Measurements from ENCODE around the gene SYCE1L.
"Not testable (repeated sequence)": the region's sequence is repeated elsewhere in the genome, so short reads cannot be mapped to it uniquely, and the experiment has no call there.

SYCE1L gene

DNA sequence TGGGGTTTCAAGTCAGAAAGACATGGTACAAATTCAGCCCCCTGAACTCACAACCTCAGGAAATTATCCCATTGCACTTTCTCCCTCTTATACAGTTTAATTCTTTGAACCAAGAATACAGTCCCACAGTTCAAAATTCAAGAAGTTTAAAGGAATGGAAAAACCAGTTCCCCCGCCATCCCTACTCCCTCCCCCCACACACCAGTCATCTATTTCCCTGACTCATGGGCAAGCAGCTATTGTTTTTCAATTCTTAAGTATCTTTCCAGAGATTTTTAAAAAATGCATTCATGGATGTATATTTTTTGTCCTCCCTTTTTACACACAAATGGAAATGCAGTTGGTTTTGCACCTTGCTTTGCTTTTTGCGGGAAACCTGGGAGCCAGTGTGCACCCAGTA lies 7.3 kb downstream of the SYCE1L start:
- DNase-seq: no peak

DNA sequence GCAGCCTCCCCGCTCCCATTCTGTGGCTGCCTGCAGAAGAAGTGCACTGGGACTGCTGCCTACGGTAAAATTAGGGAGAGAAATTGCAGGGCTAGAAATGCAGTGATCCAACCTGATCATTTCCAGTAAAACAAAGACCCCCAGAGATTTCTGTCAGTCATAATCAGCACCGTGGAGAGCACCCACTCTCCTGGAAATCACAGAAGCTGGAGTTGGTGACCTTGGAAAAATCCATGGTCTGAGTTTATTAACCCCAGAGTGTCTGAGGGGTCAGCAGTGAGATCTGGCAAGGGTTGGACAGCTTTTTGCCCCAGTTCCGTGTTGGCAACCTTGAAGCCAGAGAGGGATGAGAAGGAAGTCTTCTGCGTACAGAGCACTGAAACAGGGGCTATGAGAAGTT lies 7.8 kb downstream of the SYCE1L start:
- no peak for DNase-seq

DNA sequence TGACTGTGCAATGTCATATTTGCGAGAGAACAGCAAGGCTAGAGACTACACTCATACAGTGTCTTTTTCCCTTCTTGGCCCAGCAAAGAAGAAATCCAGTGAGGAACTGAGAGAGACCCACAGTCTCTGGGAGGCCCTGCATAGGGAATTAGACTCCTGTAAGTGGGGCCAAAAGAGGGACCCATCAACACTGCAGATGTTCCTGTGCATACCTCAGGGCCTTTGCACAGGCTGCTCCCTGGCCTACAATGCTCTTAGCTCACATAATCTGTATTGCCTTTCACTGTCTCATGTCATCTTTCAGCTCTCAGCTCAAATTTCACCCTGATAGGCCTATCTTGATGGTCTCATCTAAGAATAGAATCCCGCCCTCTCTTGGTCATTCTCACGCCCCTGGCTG lies 9.2 kb downstream of the SYCE1L start:
- DNase-seq: no peak

DNA sequence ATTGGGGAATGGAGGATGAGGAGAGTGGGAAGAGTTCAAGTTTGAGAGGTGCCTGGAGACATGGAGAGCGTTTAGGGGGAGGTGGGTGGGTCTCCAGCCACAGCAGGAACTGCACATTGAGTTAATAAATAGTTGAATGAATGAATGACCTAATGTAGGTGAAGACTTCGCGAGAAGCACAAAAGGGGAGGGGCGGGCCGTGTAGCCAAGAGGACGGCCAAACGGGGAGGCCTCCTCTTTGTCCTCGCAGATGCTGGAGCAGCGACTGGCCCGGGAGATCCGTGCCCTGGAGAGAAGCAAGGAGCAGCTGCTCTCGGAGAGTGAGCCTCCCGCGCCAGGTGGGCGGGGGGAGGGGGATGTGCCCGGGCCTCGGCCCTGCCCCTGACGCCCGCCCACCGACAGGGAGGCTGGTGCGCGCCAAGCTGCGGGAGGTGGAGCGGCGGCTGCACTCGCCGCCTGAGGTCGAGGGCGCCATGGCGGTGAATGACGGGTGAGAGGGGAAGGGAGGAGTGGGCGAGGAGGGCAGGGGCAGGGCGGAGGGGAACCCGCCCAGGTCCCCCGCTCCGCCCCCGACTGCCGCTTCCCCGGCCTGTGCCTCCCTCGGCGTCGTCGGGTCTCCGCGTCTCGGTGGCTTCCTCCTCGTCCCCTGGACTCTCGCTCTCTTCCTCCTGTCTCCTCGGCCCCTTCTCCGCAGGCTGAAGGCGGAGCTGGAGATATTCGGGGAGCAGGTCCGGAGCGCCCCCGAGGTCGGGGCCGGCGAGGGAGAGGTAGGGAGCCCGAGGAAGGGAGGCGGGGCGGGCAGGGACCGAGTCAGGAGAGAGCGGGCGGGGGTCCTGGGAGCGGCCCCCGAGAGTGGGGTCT lies 12.9 kb downstream of the SYCE1L start:
- peak; percentile 69 for DNase-seq

DNA sequence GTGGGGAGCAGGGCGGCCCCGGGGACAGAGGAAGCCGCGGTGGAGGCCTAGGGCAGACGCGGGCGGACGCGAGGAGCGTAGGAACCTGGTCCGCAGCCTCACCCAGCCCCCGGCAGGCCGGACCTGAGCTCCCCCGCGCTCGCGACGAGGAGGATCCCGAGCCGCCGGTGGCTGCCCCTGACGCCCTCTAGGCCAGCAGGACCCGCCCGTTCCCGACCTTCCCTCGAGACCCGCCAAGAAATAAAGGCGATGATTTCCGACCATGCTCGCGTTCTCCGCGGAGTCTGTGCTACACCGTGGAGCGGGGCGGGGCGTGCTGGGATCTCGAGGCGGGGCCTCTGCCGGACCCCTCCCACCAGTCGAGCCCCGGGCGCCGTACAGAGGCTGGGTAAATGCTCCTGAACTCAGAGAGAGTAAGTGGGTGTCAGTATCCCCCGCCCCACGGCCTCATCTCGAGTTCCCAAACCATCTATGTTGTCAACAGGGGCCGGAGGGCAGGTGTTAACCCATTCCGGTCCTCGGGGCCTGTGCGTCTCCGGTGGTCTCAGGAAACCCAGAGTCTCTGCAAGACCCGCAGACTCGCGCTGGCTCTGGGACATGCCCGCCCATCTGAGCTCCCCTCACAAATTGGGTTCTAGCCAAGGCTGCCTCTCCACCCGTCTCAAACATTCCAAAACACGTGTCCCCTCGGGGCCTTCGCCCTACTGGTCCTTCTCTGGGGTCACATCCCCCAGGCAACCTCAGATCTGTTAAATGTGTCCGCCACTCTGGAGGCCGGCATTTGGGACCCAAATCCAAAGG lies 13.7 kb downstream of the SYCE1L start:
- no peak for DNase-seq

DNA sequence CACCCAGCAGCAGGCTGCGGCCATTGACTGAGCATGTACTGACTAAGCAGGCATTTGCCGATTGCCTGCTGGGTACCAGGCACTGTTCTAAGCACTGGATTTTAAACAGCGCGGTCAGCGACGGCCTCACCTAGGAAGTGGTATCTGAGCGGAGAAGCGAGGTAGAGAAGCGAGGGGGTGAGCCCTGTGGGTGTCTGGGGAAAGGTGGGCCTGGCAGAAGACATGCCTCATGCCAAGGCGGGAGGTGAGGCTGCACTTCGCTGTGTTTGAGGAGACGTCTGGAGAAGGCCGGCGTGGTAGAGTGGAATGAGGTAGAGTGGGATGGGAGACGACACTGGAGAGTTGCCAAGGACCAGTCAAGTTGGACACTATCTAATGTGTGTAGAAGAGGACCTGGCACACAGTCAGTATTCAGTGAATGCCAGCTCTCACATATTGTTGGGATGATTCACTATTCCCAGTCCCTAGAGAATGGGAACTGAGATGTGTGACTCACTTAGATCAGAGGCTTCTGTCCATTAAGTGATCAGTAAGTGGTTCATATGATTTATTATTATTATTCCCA lies 14.4 kb downstream of the SYCE1L start:
- DNase-seq: no peak

DNA sequence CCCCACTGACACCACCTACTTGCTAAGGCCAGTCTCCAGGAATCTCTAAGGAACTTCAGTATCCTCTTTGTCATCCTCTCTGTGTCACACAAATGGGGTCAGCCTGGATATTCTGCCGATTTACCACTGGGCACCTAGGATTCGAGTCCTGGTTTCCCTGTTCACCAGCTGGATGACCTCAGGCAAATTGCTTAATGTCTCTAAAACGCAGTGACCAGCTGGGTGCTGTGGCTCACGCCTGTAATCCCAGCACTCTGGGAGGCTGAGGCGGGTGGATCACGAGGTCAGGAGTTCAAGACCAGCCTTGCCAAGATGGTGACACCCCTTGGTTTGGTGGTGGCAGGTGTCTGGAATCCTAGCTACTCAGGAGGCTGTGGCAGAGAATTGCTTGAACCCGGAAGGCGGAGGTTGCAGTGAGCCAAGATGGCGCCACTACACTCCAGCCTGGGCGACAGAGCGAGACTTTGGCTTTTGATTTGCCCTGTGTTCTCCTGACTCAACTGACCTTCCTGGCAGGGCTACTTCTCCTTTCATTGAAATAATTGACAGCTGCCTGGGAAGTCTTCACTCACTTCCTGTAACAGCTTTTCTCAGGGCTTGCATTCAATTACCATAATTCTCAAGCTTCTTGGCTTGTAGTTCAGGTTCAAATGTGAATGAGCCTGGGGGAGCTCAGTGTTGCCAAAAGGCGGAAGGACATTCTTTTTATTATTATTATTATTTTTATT lies 15.4 kb downstream of the SYCE1L start:
- DNase-seq: no peak

DNA sequence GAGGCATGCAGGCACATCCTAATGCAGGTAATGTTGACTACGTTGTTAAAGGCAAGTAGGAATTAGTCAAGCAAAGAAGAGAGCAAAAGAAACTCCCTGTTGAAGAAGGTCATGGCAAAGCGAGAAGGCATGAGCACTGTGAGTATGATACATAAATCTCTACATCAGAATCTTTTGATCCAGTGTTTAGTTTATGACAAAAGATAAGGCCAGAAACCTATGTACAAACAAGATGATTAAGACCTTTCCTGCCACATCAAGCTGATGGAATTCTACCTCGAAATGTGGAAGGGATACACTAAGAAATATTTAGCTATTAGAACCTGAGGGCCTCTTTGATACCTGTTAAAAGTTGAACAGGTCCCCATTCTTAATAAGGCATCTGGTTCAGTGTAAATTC lies 20.2 kb downstream of the SYCE1L start:
- no peak for DNase-seq

DNA sequence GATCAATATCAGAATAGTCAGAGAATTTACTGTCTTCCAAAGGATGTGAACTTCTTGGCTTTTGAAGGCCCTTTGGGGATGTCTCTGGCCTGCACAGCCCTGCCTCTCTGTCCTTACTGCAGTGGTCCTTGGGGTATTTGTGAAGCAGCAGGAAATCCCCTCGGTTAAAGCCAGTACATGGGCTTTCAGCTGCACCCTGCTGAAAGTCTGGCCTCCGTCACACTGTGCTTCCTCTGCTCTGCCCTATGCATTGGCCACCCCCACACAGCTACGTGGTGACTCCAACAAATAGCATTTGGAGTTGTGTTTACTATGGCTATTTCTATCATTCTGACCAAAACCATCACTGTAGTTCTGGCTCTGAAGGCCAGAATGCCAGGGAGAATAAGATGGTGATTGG lies 21.2 kb downstream of the SYCE1L start:
- no peak for DNase-seq

DNA sequence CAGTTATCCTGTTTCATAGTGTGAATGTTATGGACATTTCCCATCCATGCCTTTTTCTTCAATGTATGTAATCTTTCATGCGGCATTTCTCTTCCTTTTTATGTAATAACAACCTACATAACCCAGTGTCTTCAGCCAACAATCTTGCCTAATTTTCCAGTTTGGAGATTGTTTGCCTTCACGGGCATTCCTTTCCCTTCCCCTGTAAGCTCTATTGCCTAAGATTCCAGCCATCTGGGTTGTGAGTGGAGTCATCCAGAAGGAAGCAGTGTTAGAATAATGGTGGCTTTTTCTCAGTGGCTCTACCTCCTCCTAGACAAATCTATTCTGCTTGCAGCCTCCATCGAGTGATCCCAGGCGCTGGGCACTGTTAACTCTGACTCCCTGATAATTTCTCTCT lies 22.3 kb downstream of the SYCE1L start:
- DNase-seq: no peak

DNA sequence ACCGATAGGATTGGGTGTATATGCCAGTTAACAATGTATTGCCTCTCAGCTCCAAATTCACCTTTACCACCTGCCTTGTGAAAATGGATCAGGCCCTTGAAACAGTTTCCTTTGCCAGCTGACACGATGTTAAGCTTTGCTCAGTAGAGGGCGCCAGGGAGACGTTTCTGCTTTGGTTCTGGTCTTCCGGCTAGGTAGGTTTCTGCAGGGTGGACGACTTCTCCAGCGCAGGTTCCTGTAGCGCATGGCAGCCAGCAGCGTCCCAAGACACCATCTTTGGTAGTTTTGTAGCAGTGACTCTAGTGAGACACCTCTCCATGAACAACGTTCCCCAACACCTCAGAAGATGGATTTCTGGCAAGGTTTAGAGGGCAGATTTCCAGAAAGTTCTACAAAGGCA lies 24.0 kb downstream of the SYCE1L start:
- DNase-seq: no peak

DNA sequence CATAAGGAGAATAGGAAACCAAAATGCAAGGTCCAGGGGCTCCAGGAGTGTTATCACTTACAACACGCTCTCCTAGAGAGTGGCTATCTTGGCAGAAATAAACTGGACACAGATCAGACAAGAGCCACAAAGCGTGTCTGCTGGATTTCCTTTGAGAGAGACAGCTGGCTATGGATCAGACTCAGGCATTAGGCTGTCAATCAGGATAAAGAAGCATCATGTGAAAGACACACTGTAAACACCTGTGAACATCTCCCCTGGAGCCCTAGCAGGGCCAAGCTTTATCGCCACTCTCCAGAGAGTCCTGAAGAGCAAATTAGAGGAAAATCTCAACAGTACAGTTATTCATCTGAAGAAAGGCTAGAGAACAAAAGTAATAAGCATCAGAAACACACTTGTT lies 26.0 kb downstream of the SYCE1L start:
- no peak for DNase-seq

DNA sequence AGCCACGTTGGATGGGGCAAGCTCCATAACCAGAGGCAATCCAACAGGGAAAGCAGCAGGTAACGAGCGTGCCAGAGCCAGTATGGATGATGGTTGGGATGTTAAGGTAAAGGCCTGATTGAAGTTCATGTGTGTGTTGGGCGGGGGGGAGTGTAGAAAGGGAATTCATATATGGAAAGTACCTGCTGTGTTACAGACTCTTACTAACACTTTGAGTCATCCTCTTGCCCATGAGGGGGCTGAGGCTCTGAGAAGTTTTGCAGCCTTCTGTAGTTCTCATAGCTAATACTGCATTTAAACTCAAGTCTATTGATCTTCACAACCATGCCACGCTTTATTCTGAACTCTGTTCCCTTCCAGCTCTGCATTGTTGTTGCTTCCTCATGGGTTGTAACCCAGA lies 28.5 kb downstream of the SYCE1L start:
- no peak for DNase-seq

DNA sequence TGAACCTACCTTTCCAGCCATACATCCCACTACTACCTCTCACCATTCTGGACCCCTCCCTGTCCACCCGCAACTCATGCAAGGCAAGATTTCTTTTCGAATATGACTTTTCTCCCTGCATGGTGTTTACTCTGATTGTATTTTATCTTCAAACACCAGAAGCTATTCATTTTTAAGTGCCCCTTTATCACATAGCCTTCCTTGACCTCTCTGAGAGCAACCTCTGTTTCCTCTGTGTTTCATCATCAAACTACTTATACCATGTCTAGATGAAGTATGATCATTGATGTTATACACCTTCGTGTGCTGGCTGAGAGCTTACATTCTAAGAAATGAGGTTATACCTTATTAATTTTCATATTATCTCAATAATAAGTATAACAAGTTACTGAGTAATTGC lies 31.8 kb downstream of the SYCE1L start:
- no peak for DNase-seq

DNA sequence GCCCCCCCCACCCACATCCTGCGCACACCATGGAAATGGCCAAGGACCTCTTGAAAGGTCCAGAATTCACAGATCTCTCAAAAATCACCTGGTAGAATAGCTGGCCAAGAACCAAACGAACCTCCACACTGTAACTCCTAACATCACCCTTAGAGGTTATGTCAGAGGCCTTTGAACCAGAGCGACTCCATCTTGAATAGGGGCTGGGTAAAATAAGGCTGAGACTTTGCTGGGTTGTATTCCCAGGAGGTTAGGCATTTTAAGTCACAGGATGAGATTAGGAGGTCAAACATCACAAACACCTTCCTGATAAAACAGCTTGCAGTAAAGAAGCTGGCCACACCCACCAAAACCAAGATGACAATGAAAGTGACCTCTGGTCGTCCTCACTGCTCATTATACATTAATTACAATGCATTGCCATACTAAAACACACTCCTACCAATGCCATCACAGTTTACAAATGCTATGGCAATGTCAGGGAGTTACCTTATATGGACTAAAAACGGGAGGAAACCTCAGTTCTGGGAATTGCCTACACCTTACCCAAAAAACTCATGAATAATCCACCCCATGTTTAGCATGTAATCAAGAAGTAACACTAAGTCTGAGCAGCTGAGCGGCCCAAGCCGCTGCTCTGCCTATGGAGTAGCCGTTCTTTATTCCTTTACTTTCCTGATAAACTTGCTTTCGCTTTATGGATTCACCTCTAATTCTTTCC lies 34.8 kb downstream of the SYCE1L start:
- DNase-seq: no peak

DNA sequence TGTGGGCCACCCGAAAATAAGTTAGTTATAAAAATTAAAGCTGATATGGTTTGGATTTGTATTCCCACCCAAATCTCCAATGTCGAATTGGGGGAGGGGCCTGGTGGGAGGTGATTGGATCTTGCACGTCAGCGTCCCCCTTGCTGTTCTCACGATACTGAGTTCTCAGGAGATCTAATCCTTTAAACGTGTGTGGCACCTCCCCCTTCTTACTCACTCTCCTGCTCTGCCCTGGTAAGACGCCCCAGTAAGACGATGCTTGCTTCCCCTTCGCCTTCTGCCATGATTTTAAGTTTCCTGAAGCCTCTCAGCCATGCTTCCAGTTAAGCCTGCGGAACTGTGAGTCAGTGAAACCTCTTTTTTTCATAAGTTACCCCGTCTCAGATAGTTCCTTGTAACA lies 35.4 kb downstream of the SYCE1L start:
- DNase-seq: no peak

DNA sequence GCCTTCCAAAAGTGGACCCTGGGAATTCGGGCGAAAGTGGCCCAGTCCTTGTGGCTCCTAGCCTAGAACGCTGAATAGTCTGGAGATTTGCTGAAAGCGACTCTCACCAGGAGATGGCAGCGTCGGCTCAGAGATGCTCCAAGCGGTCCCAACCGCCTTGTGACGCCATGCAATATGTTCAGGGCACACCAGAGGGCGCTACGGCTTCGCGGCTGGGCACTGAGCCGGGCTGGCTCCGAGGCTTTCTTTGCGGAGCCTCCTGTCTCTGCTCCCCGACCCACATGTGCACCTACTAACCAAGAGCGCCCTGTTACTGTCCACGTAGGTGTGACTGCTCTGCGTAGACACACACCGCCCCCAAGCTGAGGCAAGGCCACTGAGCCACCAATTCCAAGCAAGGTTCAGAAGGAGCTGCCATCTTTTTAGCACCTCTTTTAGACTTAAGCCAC lies 36.9 kb downstream of the SYCE1L start:
- peak; percentile 70 for DNase-seq

DNA sequence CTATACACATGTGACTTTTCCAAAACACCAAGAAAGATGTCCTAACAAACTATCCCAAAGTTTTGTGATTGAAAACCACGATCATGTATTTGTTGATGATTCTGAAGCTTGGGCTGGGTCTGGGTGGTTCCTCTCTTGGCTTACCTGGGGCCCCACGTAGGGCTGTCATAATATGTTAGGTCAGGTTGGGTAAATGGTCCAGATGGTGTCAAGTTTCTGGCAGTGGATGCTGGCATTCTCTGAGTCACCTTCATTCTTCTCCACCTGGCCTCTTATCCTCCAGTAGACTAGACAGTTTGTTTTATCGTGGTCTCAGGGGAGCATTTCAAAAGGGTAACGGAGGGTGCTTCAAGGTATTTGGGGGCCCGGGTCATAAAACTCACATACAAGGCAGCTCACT lies 39.4 kb downstream of the SYCE1L start:
- no peak for DNase-seq

DNA sequence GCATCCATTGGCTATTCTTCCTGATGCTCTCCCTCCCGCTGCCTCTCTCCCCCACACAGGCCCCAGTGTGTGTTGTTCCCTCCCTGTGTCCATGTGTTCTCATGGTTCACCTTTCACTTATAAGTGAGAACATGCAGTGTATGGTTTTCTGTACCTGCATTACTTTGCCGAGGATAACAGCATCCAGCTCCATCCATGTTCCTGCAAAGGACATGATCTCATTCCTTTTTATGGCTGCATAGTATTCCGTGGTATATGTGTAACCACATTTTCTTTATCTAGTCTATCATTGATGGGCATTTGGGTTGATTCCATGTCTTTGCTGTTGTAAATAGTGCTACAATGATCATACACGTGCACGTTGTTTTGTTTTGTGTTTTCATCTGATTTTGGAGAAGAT lies 43.3 kb downstream of the SYCE1L start:
- not testable (repeated sequence) for DNase-seq

DNA sequence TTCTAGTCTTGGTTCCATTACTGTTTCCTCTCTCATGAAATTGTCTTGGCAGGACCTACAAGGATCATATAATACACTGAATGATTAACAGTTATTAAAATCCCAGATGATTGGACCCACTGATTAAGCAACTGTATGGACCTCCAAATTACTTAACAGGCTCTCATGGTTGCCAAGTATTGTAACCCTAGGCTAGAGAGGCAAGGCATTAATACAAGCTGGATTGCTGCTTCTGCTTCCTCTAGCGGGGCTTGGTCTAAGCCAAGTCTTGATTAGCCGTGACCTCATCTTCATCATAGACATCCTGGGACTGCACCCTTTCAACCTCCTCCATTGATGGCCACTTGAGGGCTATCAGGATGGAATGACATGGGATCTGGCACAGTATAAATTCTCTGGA lies 46.9 kb downstream of the SYCE1L start:
- no peak for DNase-seq

DNA sequence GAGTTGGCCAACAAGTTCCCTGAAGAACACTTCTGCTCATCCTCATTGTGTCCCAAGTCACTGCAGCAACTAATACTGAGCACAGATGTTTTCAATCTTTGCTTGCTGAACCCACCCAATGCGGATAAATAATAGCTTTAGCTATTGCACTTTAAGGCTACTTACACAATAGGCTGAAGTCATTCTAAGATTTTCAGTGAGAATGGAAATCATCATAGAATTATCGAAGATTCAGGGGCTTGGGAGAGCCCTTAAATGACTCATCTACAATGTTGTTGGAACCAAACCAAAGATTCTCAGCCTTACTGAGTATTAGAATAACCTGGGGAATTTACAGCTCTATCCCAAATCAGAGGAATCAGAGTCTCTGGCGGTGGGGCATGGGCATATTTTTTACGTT lies 51.2 kb downstream of the SYCE1L start:
- no peak for DNase-seq

All from NCI-H1694 (cell line).